ENCODE measurements around the gene DENND1B.

DNA sequence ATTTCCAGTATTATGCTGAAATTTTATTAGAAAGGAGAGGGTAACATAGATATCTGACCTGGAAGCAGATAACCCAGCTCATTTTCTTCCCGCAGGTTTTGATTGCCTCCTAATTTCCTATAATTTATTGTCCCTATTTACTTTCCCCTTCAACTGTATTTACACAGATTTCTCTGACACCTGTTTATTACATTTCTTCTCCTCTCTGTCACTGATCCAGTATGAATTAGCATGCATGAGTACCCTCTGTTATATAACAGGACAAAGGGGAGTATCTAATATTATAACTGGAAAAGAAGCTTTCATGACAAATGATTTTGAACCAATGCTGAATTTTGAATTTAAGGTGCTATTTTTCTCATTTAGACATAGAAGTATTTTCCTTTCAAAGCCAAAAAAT, 37.4 kb downstream of the DENND1B start:
- TF ChIP-seq, protein P1, sequence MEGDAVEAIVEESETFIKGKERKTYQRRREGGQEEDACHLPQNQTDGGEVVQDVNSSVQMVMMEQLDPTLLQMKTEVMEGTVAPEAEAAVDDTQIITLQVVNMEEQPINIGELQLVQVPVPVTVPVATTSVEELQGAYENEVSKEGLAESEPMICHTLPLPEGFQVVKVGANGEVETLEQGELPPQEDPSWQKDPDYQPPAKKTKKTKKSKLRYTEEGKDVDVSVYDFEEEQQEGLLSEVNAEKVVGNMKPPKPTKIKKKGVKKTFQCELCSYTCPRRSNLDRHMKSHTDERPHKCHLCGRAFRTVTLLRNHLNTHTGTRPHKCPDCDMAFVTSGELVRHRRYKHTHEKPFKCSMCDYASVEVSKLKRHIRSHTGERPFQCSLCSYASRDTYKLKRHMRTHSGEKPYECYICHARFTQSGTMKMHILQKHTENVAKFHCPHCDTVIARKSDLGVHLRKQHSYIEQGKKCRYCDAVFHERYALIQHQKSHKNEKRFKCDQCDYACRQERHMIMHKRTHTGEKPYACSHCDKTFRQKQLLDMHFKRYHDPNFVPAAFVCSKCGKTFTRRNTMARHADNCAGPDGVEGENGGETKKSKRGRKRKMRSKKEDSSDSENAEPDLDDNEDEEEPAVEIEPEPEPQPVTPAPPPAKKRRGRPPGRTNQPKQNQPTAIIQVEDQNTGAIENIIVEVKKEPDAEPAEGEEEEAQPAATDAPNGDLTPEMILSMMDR (IDR thresholded peaks at IDR 0.05 in 4 of 5, conservative IDR thresholded peaks at IDR 0.05 in 1 of 5), result no peak
- TF ChIP-seq POLR2A (IDR thresholded peaks at IDR 0.05), result no peak
